HepG2 (cell line): ENCODE data around the gene DCTN4. TPM values are rescaled to one million over a fixed set of nuclear protein-coding genes. Genes with fewer than 3 reads are reported as not detected.

ENCODE experiments used
- ATAC-seq: fragments of 200-7000 bp; cut with Tn5 transposase; 3 replicates; pipeline ENCODE4 v1.9.1; 2020; ENCODE audit warnings: mild to moderate bottlenecking, moderate library complexity
- BruUV-seq: library from RNA; stranded (reverse); fragments of 400-500 nt; replicated peaks from 2 replicates; lab custom pipeline; 2021; lab: Mats Ljungman, UMichigan
- CTCF ChIA-PET: fragments of 300-600 bp; formaldehyde crosslinking; extraction: SDS; loops from one replicate; lab custom pipeline; 2021; ENCODE audit warnings: low total read pairs, inconsistent platforms, low intra/inter-chr PET ratio; lab: Yijun Ruan, JAX
- POLR2A ChIA-PET: fragments of 350-600 bp; sonication (Branson Sonifier 250); formaldehyde crosslinking; loops from one replicate; lab custom pipeline; 2020; ENCODE audit warnings: antibody characterized with exemption, inconsistent platforms; lab: Yijun Ruan, JAX
- DNase-seq: peaks from one replicate; pipeline ENCODE4 v3.0.0-alpha.2; 2015; ENCODE audit warnings: low spot score
- FAIRE-seq: peaks from 3 replicates; lab custom pipeline; 2011; peaks lifted over from hg19 to GRCh38; lab: Jason Lieb, UNC
- H2AFZ ChIP-seq: one replicate; pipeline ENCODE4 v1.6.1; 2011; ENCODE audit warnings: low read length, inconsistent platforms
- H3K27ac ChIP-seq: fragments of 300-600 bp; 3 replicates; pipeline ENCODE4 v1.8.0; 2011; ENCODE audit warnings: mixed run types, mild to moderate bottlenecking, mixed read lengths, low read length, inconsistent platforms; ENCODE audit not compliant: insufficient read depth; ENCODE audit errors: extremely low read length
- H3K27me3 ChIP-seq, 2 experiments: fragments of 200-600 bp in 1 of 2; 2 replicates in 1 of 2; 3 replicates in 1 of 2; pipeline versions ENCODE4 v1.6.0 to v1.8.0; 2011; ENCODE audit warnings: low read length in 2 of 2, mild to moderate bottlenecking in 2 of 2, moderate library complexity in 2 of 2, inconsistent platforms in 1 of 2; ENCODE audit not compliant: insufficient read depth in 2 of 2, control insufficient read depth in 1 of 2
- H3K36me3 ChIP-seq, 2 experiments: fragments of 200-600 bp in 1 of 2; replicated peaks in 1 of 2; 2 replicates in 1 of 2; 3 replicates in 1 of 2; pipeline versions ENCODE4 v1.5.1 to v1.8.0; 2011; ENCODE audit warnings: low read length in 2 of 2, inconsistent platforms in 1 of 2; ENCODE audit not compliant: insufficient read depth in 2 of 2, control insufficient read depth in 1 of 2
- H3K4me1 ChIP-seq: 2 replicates; pipeline ENCODE4 v1.5.1; 2012; ENCODE audit warnings: low read length, inconsistent platforms; ENCODE audit not compliant: insufficient read depth
- H3K4me2 ChIP-seq: 2 replicates; pipeline ENCODE4 v1.6.0; 2011; ENCODE audit warnings: low read depth, low read length, inconsistent platforms
- H3K4me3 ChIP-seq, 3 experiments: fragments of 200-600 bp in 1 of 3; sonication (generic), shearing (Covaris generic) in 1 of 3; replicated peaks in 1 of 3; 2 replicates each; pipeline ENCODE4 v1.5.1; 2011 to 2016; ENCODE audit warnings: low read length in 3 of 3, inconsistent platforms in 2 of 3, low read depth in 2 of 3, mild to moderate bottlenecking in 2 of 3, control low read depth in 1 of 3, mixed read lengths in 1 of 3; ENCODE audit not compliant: insufficient read depth in 1 of 3
- H3K79me2 ChIP-seq: one replicate; pipeline ENCODE4 v1.6.1; 2011; ENCODE audit warnings: low read length, inconsistent platforms; ENCODE audit not compliant: insufficient read depth
- H3K9ac ChIP-seq: 2 replicates; pipeline ENCODE4 v1.6.0; 2011; ENCODE audit warnings: mild to moderate bottlenecking, low read depth, low read length, inconsistent platforms; ENCODE audit not compliant: insufficient read depth
- H3K9me3 ChIP-seq: 2 replicates; pipeline ENCODE4 v1.5.1; 2012; ENCODE audit warnings: mild to moderate bottlenecking, low read length
- H4K20me1 ChIP-seq: 2 replicates; pipeline ENCODE4 v1.6.0; 2011; ENCODE audit warnings: inconsistent platforms, mild to moderate bottlenecking, low read length, moderate library complexity; ENCODE audit not compliant: insufficient read depth
- DMAP1 ChIP-seq: IDR thresholded peaks from 2 replicates; pipeline ENCODE4 v1.6.1; 2016
- DPF2 ChIP-seq: sonication (generic); formaldehyde crosslinking; IDR thresholded peaks from 2 replicates; pipeline ENCODE4 v1.4.0; 2020; ENCODE audit warnings: mild to moderate bottlenecking, low read depth, missing genetic modification reagents, borderline replicate concordance
- ERF ChIP-seq: IDR thresholded peaks from 2 replicates; pipeline ENCODE4 v1.6.1; 2018; ENCODE audit warnings: missing biosample characterization, missing genetic modification reagents
- HOXA9 ChIP-seq: sonication (generic); formaldehyde crosslinking; IDR thresholded peaks from 2 replicates; pipeline ENCODE4 v1.8.1; 2022; ENCODE audit warnings: missing genetic modification reagents, mild to moderate bottlenecking, moderate library complexity, borderline replicate concordance
- SMYD3 ChIP-seq: sonication (generic); formaldehyde crosslinking; IDR thresholded peaks from 2 replicates; pipeline ENCODE4 v1.8.1; 2023; ENCODE audit warnings: mild to moderate bottlenecking, missing genetic modification reagents
- ZC3H13 ChIP-seq: sonication (generic); formaldehyde crosslinking; IDR thresholded peaks from 2 replicates; pipeline ENCODE4 v1.8.1; 2023; ENCODE audit warnings: mild to moderate bottlenecking, missing genetic modification reagents, moderate library complexity
- ZNF138 ChIP-seq: sonication (generic); formaldehyde crosslinking; IDR thresholded peaks from 2 replicates; pipeline ENCODE4 v1.5.0; 2020; ENCODE audit warnings: mild to moderate bottlenecking, low read depth, missing genetic modification reagents
- ZNF280D ChIP-seq: sonication (generic); formaldehyde crosslinking; IDR thresholded peaks from 2 replicates; pipeline ENCODE4 v1.5.1; 2020; ENCODE audit warnings: mild to moderate bottlenecking, missing genetic modification reagents
- ZNF331 ChIP-seq: sonication (generic); formaldehyde crosslinking; IDR thresholded peaks from 2 replicates; pipeline ENCODE4 v1.4.0; 2020; ENCODE audit warnings: missing genetic modification reagents
- ZNF44 ChIP-seq: sonication (generic); formaldehyde crosslinking; IDR thresholded peaks from 2 replicates; pipeline ENCODE4 v1.5.1; 2020; ENCODE audit warnings: mild to moderate bottlenecking, missing genetic modification reagents
- ZNF562 ChIP-seq: sonication (generic); formaldehyde crosslinking; IDR thresholded peaks from 2 replicates; pipeline ENCODE4 v1.8.0; 2022; ENCODE audit warnings: missing genetic modification reagents, borderline replicate concordance
- ZNF597 ChIP-seq: sonication (generic); formaldehyde crosslinking; IDR thresholded peaks from 2 replicates; pipeline ENCODE4 v1.5.0; 2020; ENCODE audit warnings: missing genetic modification reagents
- ZNF678 ChIP-seq: sonication (generic); formaldehyde crosslinking; IDR thresholded peaks from 2 replicates; pipeline ENCODE4 v1.4.0; 2020; ENCODE audit warnings: mild to moderate bottlenecking, missing genetic modification reagents
- ZNF713 ChIP-seq: sonication (generic); formaldehyde crosslinking; IDR thresholded peaks from 2 replicates; pipeline ENCODE4 v1.4.0; 2020; ENCODE audit warnings: mild to moderate bottlenecking, missing genetic modification reagents
- ZNF891 ChIP-seq: sonication (generic); formaldehyde crosslinking; IDR thresholded peaks from 2 replicates; pipeline ENCODE4 v1.5.0; 2020; ENCODE audit warnings: mild to moderate bottlenecking, missing genetic modification reagents
- WGBS: methylation state at CpG from one replicate; pipeline ENCODE4 v1.1.6; 2017; ENCODE audit warnings: low lambda C conversion rate; 5-methylcytosine and 5-hydroxymethylcytosine counted together
- in situ Hi-C: cut with HindIII; loops from 2 replicates; pipeline ENCODE4 v1.10.0; 2017; ENCODE audit warnings: low pct_unique_long_range_greater_than_20kb; ENCODE audit not compliant: extremely low pct_ligation_motif_present
- intact Hi-C: fragments of 100-400 bp; cut with micrococcal nuclease; formaldehyde crosslinking; loops from one replicate; pipeline ENCODE4 v1.10.0; 2022; ENCODE audit not compliant: unreplicated experiment
- polyA plus RNA-seq, 8 experiments: library from polyadenylated mRNA; depleted of rRNA in 3 of 8; stranded (reverse) in 7 of 8; unstranded in 1 of 8; fragments of >200 nt; fragmentation: Illumina TruSeq in 4 of 8; extraction: Trizol in 4 of 8; gene quantifications; 2 replicates each; pipeline versions ENCODE4 v1.2.1 to v1.2.3, GENCODE V29; 2011 to 2016; ENCODE audit warnings: low read depth in 4 of 8, missing spikeins in 1 of 8, mixed read lengths in 1 of 8; ENCODE audit not compliant: insufficient read depth in 1 of 8
- total RNA-seq, 5 experiments: library from RNA; depleted of rRNA; stranded (reverse); fragments of >200 nt; fragmentation: Illumina TruSeq; extraction: Trizol; gene quantifications; 2 replicates each; pipeline ENCODE4 v1.2.3, GENCODE V29; 2016; ENCODE audit warnings: low read depth in 1 of 5

The DCTN4 gene
- total and polyA plus RNA-seq, 2 of the 13 experiments (the other 11 are each of a cell fraction or from before 2014, with no cell fraction given): 24.1 to 26.9 TPM

GRCh38 chr5:150690760-150691159, 68.1 kb downstream of the DCTN4 start (continued):
- no peak for TF ChIP-seq ZNF597 (CRISPR knock-in tag)

GRCh38 chr5:150689120-150689519, 69.7 kb downstream of the DCTN4 start:
- Histone ChIP-seq H3K36me3 (peaks cover 11 to 35% of the 10 kb centered on the region in 2 experiments), H3K27ac (no peak overlapping the region), H3K4me1 (no peaks in the 10 kb centered on the region), H3K9ac (no peak overlapping the region), H3K4me3 (no peak overlapping the region), H3K9me3 (no peaks in the 10 kb centered on the region), H3K79me2 (no peaks in the 10 kb centered on the region), H2AFZ (no peak overlapping the region), H3K27me3 (no peaks in the 10 kb centered on the region), H4K20me1 (no peaks in the 10 kb centered on the region), H3K4me2 (no peak overlapping the region)
- CTCF ChIA-PET: no interaction called here
- in situ Hi-C loops (no loop called here), intact Hi-C loops (no loop called here)
- no TSS peak for BruUV-seq
- FAIRE-seq (no peak), ATAC-seq (no peak), DNase-seq (no peak)
- TF ChIP-seq ZNF713 (CRISPR knock-in tag): no peak
- no peak for TF ChIP-seq ZNF562 (CRISPR knock-in tag)
- TF ChIP-seq ERF (CRISPR knock-in tag): no peak
- no peak for TF ChIP-seq ZNF331 (CRISPR knock-in tag)
- no peak for TF ChIP-seq DPF2 (CRISPR knock-in tag)
- no peak for TF ChIP-seq ZNF138
- no peak for TF ChIP-seq ZNF44 (CRISPR knock-in tag)
- TF ChIP-seq ZNF280D (CRISPR knock-in tag): no peak
- no peak for TF ChIP-seq DMAP1
- no peak for TF ChIP-seq ZC3H13 (CRISPR knock-in tag)
- TF ChIP-seq SMYD3 (CRISPR knock-in tag): no peak
- no peak for TF ChIP-seq ZNF891 (CRISPR knock-in tag)
- TF ChIP-seq ZNF678: no peak
- TF ChIP-seq HOXA9 (CRISPR knock-in tag): no peak
- WGBS: 100% methylated on average over 1 of the region's 1 CpG
- POLR2A ChIA-PET: no interaction called here
